SK-N-SH (cell line): ENCODE measurements around the gene NDUFS3. TPM values are rescaled to one million over a fixed set of nuclear protein-coding genes. Genes with fewer than 3 reads are reported as not detected.

Experiments
- CTCF ChIA-PET: fragments of 300-600, 350-600 bp; formaldehyde crosslinking; extraction: SDS; loops from one replicate; lab custom pipeline; 2021; lab: Yijun Ruan, JAX
- POLR2A ChIA-PET: fragments of 350-600 bp; sonication (Branson Sonifier 250); formaldehyde crosslinking; extraction: SDS; loops from one replicate; lab custom pipeline; 2020; ENCODE audit warnings: antibody characterized with exemption, inconsistent platforms; lab: Yijun Ruan, JAX
- DNase-seq: peaks from one replicate; pipeline ENCODE4 v3.0.0; 2012
- H2AFZ ChIP-seq: fragments of 200-600 bp; sonication (generic); 2 replicates; pipeline ENCODE4 v1.8.1; 2016; ENCODE audit warnings: antibody characterized with exemption, mild to moderate bottlenecking, low read depth
- H3F3A ChIP-seq: fragments of 200-600 bp; sonication (generic); replicated peaks from 2 replicates; pipeline ENCODE3; 2016; ENCODE audit warnings: antibody characterized with exemption, mild to moderate bottlenecking; ENCODE audit not compliant: insufficient read depth
- H3K27ac ChIP-seq, 2 experiments: fragments of 200-500 bp in 1 of 2; fragments of 200-600 bp in 1 of 2; sonication (Bioruptor generic) in 1 of 2; sonication (generic), shearing (Covaris generic) in 1 of 2; 2 replicates each; pipeline versions ENCODE4 v1.5.1 to v1.6.1; 2014 to 2016; ENCODE audit warnings: low read depth in 2 of 2, inconsistent platforms in 1 of 2, low read length in 1 of 2, mild to moderate bottlenecking in 1 of 2, mixed read lengths in 1 of 2
- H3K27me3 ChIP-seq: fragments of 200-600 bp; sonication (generic), shearing (Covaris generic); 2 replicates; pipeline ENCODE4 v1.6.1; 2016; ENCODE audit warnings: mixed run types; ENCODE audit not compliant: insufficient read depth
- H3K36me3 ChIP-seq, 2 experiments: fragments of 200-500 bp in 1 of 2; fragments of 200-600 bp in 1 of 2; sonication (Bioruptor generic) in 1 of 2; sonication (generic) in 1 of 2; replicated peaks in 1 of 2; 2 replicates each; pipeline versions ENCODE3 to v1.5.1; 2014 to 2016; ENCODE audit warnings: low read length in 1 of 2, mild to moderate bottlenecking in 1 of 2; ENCODE audit not compliant: insufficient read depth in 2 of 2, control insufficient read depth in 1 of 2
- H3K4me1 ChIP-seq, 2 experiments: fragments of 200-500 bp in 1 of 2; fragments of 200-600 bp in 1 of 2; sonication (Bioruptor generic) in 1 of 2; sonication (generic), shearing (Covaris generic) in 1 of 2; 2 replicates each; pipeline versions ENCODE4 v1.5.1 to v1.6.1; 2014 to 2016; ENCODE audit warnings: low read depth in 1 of 2, low read length in 1 of 2, mixed run types in 1 of 2; ENCODE audit not compliant: insufficient read depth in 2 of 2, control insufficient read depth in 1 of 2
- H3K4me2 ChIP-seq: fragments of 200-600 bp; sonication (generic), shearing (Covaris generic); 2 replicates; pipeline ENCODE4 v1.6.1; 2017; ENCODE audit warnings: mixed run types
- H3K4me3 ChIP-seq, 2 experiments: fragments of 200-500 bp in 1 of 2; fragments of 200-600 bp in 1 of 2; sonication (Bioruptor generic) in 1 of 2; sonication (generic), shearing (Covaris generic) in 1 of 2; 2 replicates each; pipeline versions ENCODE4 v1.5.1 to v1.8.1; 2014 to 2016; ENCODE audit warnings: low read depth in 2 of 2, inconsistent platforms in 1 of 2, low read length in 1 of 2, mild to moderate bottlenecking in 1 of 2, mixed read lengths in 1 of 2, moderate library complexity in 1 of 2
- H3K79me2 ChIP-seq: fragments of 200-600 bp; sonication (generic); 2 replicates; pipeline ENCODE4 v1.8.1; 2017; ENCODE audit warnings: mild to moderate bottlenecking; ENCODE audit not compliant: insufficient read depth
- H3K9ac ChIP-seq: fragments of 200-600 bp; sonication (generic); 2 replicates; pipeline ENCODE4 v1.6.1; 2017; ENCODE audit warnings: mixed run types
- H3K9me2 ChIP-seq: fragments of 200-600 bp; sonication (generic); 2 replicates; pipeline ENCODE4 v1.6.1; 2017; ENCODE audit warnings: mixed run types
- H3K9me3 ChIP-seq: fragments of 200-600 bp; sonication (generic); 2 replicates; pipeline ENCODE4 v1.6.1; 2017; ENCODE audit warnings: mixed run types, mild to moderate bottlenecking, moderate library complexity
- H4K20me1 ChIP-seq: fragments of 200-600 bp; sonication (generic); 2 replicates; pipeline ENCODE4 v1.6.1; 2017; ENCODE audit warnings: mild to moderate bottlenecking, mixed run types; ENCODE audit not compliant: insufficient read depth
- ELF1 ChIP-seq: IDR thresholded peaks from 2 replicates; pipeline ENCODE4 v1.4.0; 2012
- FOXJ3 ChIP-seq: sonication (generic); formaldehyde crosslinking; IDR thresholded peaks from 2 replicates; pipeline ENCODE4 v1.5.1; 2020; ENCODE audit warnings: mild to moderate bottlenecking, missing genetic modification reagents
- FOXM1 ChIP-seq: IDR thresholded peaks from 2 replicates; pipeline ENCODE4 v1.4.0; 2012; ENCODE audit warnings: low read depth, mild to moderate bottlenecking
- GATA2 ChIP-seq: sonication (generic); formaldehyde crosslinking; IDR thresholded peaks from 2 replicates; pipeline ENCODE4 v1.5.0; 2020; ENCODE audit warnings: mild to moderate bottlenecking, missing genetic modification reagents
- JUND ChIP-seq: IDR thresholded peaks from 2 replicates; pipeline ENCODE4 v1.4.0; 2012
- MEF2A ChIP-seq: IDR thresholded peaks from 2 replicates; pipeline ENCODE4 v1.4.0; 2012; ENCODE audit warnings: low read depth, borderline replicate concordance
- NRF1 ChIP-seq: IDR thresholded peaks from 2 replicates; pipeline ENCODE4 v1.6.1; 2012; ENCODE audit warnings: low read depth, mild to moderate bottlenecking, low read length
- POLR2AphosphoS5 ChIP-seq: IDR thresholded peaks from 2 replicates; pipeline ENCODE4 v1.6.1; 2012; ENCODE audit warnings: low read depth, low read length
- RCOR1 ChIP-seq: fragments of 150-350 bp; IDR thresholded peaks from 2 replicates; pipeline ENCODE4 v1.6.1; 2017; ENCODE audit warnings: antibody characterized with exemption, low read length
- RFX5 ChIP-seq: IDR thresholded peaks from 2 replicates; pipeline ENCODE4 v1.6.1; 2012; ENCODE audit warnings: mild to moderate bottlenecking, improper control_type of control experiment, low read length
- SMC3 ChIP-seq: IDR thresholded peaks from 2 replicates; pipeline ENCODE4 v1.6.1; 2012; ENCODE audit warnings: low read depth, low read length, improper control_type of control experiment
- TAF1 ChIP-seq: IDR thresholded peaks from 2 replicates; pipeline ENCODE4 v1.6.1; 2012; ENCODE audit warnings: low read depth, mild to moderate bottlenecking, low read length, moderate library complexity, borderline replicate concordance
- TCF12 ChIP-seq: IDR thresholded peaks from 2 replicates; pipeline ENCODE4 v1.4.0; 2012
- TEAD4 ChIP-seq: IDR thresholded peaks from 2 replicates; pipeline ENCODE4 v1.4.0; 2012; ENCODE audit warnings: mild to moderate bottlenecking, borderline replicate concordance; ENCODE audit not compliant: insufficient read depth
- USF1 ChIP-seq: IDR thresholded peaks from 2 replicates; pipeline ENCODE4 v1.4.0; 2012; ENCODE audit warnings: low read depth, borderline replicate concordance
- ZBTB33 ChIP-seq: IDR thresholded peaks from 2 replicates; pipeline ENCODE4 v1.4.0; 2012; ENCODE audit warnings: low read depth, borderline replicate concordance
- WGBS: methylation state at CpG from one replicate; pipeline ENCODE4 v1.1.6; 2017; ENCODE audit warnings: low lambda C conversion rate; 5-methylcytosine and 5-hydroxymethylcytosine counted together
- polyA plus RNA-seq, 3 experiments: library from polyadenylated mRNA; depleted of rRNA; stranded (reverse); fragments of >200 nt; gene quantifications; 2 replicates each; pipeline ENCODE4 v1.2.3, GENCODE V29; 2012
- TF ChIP-seq, protein P1 (sequence below): fragments of 150-350 bp; IDR thresholded peaks from 2 replicates; pipeline ENCODE4 v1.6.1; 2017; ENCODE audit warnings: antibody characterized with exemption, low read length, low read depth, borderline replicate concordance
- TF ChIP-seq, protein P2 (sequence below): IDR thresholded peaks from 2 replicates; pipeline ENCODE4 v1.4.0; 2012; ENCODE audit warnings: low read depth
- TF ChIP-seq, protein P3 (sequence below): IDR thresholded peaks from 2 replicates; pipeline ENCODE4; 2012

The NDUFS3 gene
- polyA plus RNA-seq, 1 of the 3 experiments (the other 2 are of a cell fraction) = 150 TPM

DNA sequence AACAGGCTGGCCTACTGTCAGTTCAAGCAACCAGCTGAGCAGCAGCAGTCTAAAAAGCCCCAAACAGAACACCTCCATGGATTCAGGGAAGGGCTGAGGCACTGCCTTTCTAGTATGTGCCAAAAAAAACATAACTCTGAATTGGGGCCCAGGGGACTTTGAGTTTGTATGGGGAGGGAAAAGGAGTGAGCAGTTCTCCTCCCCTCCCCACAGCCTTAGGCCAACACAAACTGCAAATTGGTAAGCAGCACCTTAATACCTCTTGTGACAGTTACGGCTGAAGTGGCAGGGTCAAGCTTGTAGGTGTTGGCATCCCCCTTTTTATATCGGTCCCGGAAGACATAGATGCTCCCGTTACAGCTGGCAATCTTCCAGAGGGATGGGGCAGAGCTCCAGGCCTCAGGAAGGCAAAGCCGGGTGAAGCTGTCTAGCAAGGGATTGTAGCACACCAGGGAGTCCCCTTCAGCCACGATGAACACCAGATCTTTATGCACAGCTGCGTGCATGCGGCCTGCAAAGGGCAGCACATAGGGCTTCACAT is 6.1 kb upstream of the NDUFS3 start:
- no peaks in the 10 kb centered on the region for H3K9me3 ChIP-seq
- ChIA-PET CTCF (interaction anchor here (1.3 to 1.8 kb wide), 2 partner anchors 19 to 280 kb away, joined by 3 to 4 read pairs; no protein-coding TSS in a partner anchor), POLR2A (no interaction called here)
- TF ChIP-seq, protein P1, sequence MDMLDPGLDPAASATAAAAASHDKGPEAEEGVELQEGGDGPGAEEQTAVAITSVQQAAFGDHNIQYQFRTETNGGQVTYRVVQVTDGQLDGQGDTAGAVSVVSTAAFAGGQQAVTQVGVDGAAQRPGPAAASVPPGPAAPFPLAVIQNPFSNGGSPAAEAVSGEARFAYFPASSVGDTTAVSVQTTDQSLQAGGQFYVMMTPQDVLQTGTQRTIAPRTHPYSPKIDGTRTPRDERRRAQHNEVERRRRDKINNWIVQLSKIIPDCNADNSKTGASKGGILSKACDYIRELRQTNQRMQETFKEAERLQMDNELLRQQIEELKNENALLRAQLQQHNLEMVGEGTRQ = no peak
- no peak for TF ChIP-seq JUND
- TF ChIP-seq, protein P2, sequence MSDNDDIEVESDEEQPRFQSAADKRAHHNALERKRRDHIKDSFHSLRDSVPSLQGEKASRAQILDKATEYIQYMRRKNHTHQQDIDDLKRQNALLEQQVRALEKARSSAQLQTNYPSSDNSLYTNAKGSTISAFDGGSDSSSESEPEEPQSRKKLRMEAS = no peak
- no peak for TF ChIP-seq TAF1
- no peak overlapping the region for H2AFZ ChIP-seq
- 60% methylated on average over 6 of the region's 8 CpGs for WGBS
- no peaks in the 10 kb centered on the region for H3K9me2 ChIP-seq
- H3F3A ChIP-seq = peaks cover 2% of the 10 kb centered on the region
- H3K4me1 ChIP-seq = peaks cover 12 to 18% of the 10 kb centered on the region in 2 experiments; a peak in 3 of 4 replicates
- H3K27me3 ChIP-seq = no peaks in the 10 kb centered on the region
- DNase-seq = peak; percentile 30
- no peak overlapping the region for H3K9ac ChIP-seq
- H3K79me2 ChIP-seq = peaks cover 80% of the 10 kb centered on the region
- no peak overlapping the region for H3K4me2 ChIP-seq
- H3K4me3 ChIP-seq = no peak overlapping the region
- peaks cover 41 to 51% of the 10 kb centered on the region in 2 experiments for H3K36me3 ChIP-seq
- H3K27ac ChIP-seq = no peak overlapping the region; a peak in 1 of 4 replicates
- peaks cover 4% of the 10 kb centered on the region; the same call in 1 of the 2 replicates for H4K20me1 ChIP-seq

- no peaks in the 10 kb centered on the region for H3K9me3 ChIP-seq
- no peak overlapping the region for H3K4me2 ChIP-seq
- H3K36me3 ChIP-seq = peaks cover 41 to 51% of the 10 kb centered on the region in 2 experiments
- 86% methylated on average over 11 of the region's 11 CpGs for WGBS
- ChIA-PET POLR2A (no interaction called here), CTCF (interaction anchor here (1.8 kb wide), 1 partner anchor 280 kb away, joined by 4 read pairs; no protein-coding TSS in a partner anchor)
- TF ChIP-seq SMC3 (no peak), JUND (no peak), GATA2 (CRISPR knock-in tag) (no peak), NRF1 (no peak), FOXM1 (no peak), TCF12 (no peak), RFX5 (no peak), ZBTB33 (no peak), USF1 (no peak), FOXJ3 (CRISPR knock-in tag) (no peak), ELF1 (no peak), POLR2AphosphoS5 (no peak), MEF2A (no peak), TEAD4 (no peak), RCOR1 (no peak)
- TF ChIP-seq, protein P2 = no peak
- TF ChIP-seq, protein P1 = no peak
- TF ChIP-seq, protein P3, sequence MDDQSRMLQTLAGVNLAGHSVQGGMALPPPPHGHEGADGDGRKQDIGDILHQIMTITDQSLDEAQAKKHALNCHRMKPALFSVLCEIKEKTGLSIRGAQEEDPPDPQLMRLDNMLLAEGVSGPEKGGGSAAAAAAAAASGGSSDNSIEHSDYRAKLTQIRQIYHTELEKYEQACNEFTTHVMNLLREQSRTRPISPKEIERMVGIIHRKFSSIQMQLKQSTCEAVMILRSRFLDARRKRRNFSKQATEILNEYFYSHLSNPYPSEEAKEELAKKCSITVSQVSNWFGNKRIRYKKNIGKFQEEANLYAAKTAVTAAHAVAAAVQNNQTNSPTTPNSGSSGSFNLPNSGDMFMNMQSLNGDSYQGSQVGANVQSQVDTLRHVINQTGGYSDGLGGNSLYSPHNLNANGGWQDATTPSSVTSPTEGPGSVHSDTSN = no peak
- no peaks in the 10 kb centered on the region for H3K27me3 ChIP-seq
- H4K20me1 ChIP-seq = peaks cover 4% of the 10 kb centered on the region; the same call in 1 of the 2 replicates
- H3K9me2 ChIP-seq = no peaks in the 10 kb centered on the region
- no peak overlapping the region for H3K9ac ChIP-seq
- no peak overlapping the region for H2AFZ ChIP-seq
- peaks cover 16 to 22% of the 10 kb centered on the region in 2 experiments; a peak in 3 of 4 replicates for H3K4me1 ChIP-seq
- H3K27ac ChIP-seq = no peak overlapping the region
- H3K79me2 ChIP-seq = peaks cover 80% of the 10 kb centered on the region
- no peak overlapping the region for H3K4me3 ChIP-seq
- no peak for DNase-seq
- H3F3A ChIP-seq = peaks cover 7% of the 10 kb centered on the region
Measured at GRCh38 chr11:47573321-47573720, 5.6 kb upstream of the NDUFS3 start.
